Measurements from ENCODE around the gene KIAA1671.
"Not testable (repeated sequence)": the region's sequence is repeated elsewhere in the genome, so short reads cannot be mapped to it uniquely, and the experiment has no call there.

The KIAA1671 gene

DNA sequence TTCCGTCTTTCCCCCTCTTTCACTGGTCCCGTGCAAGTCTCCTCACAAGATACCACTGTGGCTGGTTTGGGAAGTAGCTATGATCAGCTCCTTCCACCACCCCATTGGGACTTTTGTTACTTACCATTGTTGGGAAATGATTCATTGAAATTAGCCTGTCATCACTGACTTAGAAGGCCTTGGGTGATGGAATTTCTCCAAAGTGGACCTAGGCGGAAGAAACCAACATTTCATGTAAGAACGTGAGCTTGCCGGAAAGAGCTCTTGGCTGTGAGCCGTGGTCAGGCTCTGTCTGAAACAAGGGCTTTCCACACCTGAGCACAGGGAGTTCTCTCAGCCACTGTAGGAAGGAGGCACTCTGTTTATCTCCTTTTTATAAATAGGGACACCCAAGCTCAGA is 223.7 kb downstream of the KIAA1671 start:
- DNase-seq (ENCODE audit: low read depth, low spot score): no peak
- no peak overlapping the region for H3K4me3 ChIP-seq (ENCODE audit: insufficient read length, low read depth)
- H3K9ac ChIP-seq (ENCODE audit: insufficient read length, low read depth): no peak overlapping the region
- no peaks in the 10 kb centered on the region for H3K27me3 ChIP-seq (ENCODE audit: insufficient read depth, insufficient read length)
- H3K36me3 ChIP-seq (ENCODE audit: insufficient read depth, insufficient read length, low read length): peaks cover 46% of the 10 kb centered on the region
- TF ChIP-seq SUZ12 (IDR thresholded peaks at IDR 0.05; ENCODE audit: extremely low read depth, insufficient read depth, insufficient read length): no peak
- no peak for TF ChIP-seq YY1 (IDR thresholded peaks at IDR 0.05; ENCODE audit: insufficient read depth, insufficient read length)
- no peak for TF ChIP-seq ZNF274 (IDR thresholded peaks at IDR 0.05; ENCODE audit: low read depth, low read length)
- peaks cover 4% of the 10 kb centered on the region for H3K4me1 ChIP-seq (ENCODE audit: insufficient read depth, insufficient read length)
- no peaks in the 10 kb centered on the region for H3K9me3 ChIP-seq (ENCODE audit: insufficient read depth, low read length)

- DNase-seq (ENCODE audit: low read depth, low spot score): no peak
- H3K4me1 ChIP-seq (ENCODE audit: insufficient read depth, insufficient read length): peaks cover 4% of the 10 kb centered on the region
- TF ChIP-seq YY1 (IDR thresholded peaks at IDR 0.05; ENCODE audit: insufficient read depth, insufficient read length): no peak
- H3K36me3 ChIP-seq (ENCODE audit: insufficient read depth, insufficient read length, low read length): peaks cover 51% of the 10 kb centered on the region
- H3K9ac ChIP-seq (ENCODE audit: insufficient read length, low read depth): no peak overlapping the region
- H3K4me3 ChIP-seq (ENCODE audit: insufficient read length, low read depth): no peak overlapping the region
- no peaks in the 10 kb centered on the region for H3K27me3 ChIP-seq (ENCODE audit: insufficient read depth, insufficient read length)
- H3K9me3 ChIP-seq (ENCODE audit: insufficient read depth, low read length): no peaks in the 10 kb centered on the region
Observed at GRCh38 chr22:25176799-25177198, 224.3 kb downstream of the KIAA1671 start.

DNA sequence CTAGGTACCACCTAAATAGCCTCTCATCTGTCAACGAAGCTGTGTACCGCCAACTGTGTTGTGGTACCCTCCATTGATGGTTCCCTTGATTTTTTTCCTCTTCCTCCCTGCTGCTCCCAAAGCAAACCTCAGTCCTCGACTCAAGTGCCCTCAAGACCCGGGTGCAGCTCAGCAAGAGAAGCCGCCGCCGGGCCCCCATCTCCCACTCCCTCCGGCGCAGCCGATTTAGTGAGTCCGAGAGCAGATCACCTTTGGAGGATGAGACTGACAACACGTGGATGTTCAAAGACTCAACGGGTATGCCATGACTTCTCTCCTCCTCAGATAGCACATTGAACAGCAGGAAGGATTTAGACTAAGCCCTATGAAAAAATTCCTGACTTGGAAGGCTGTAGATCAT is 224.7 kb downstream of the KIAA1671 start:
- H3K9me3 ChIP-seq (ENCODE audit: insufficient read depth, low read length): no peaks in the 10 kb centered on the region
- no peaks in the 10 kb centered on the region for H3K27me3 ChIP-seq (ENCODE audit: insufficient read depth, insufficient read length)
- peaks cover 4% of the 10 kb centered on the region for H3K4me1 ChIP-seq (ENCODE audit: insufficient read depth, insufficient read length)
- no peak overlapping the region for H3K4me3 ChIP-seq (ENCODE audit: insufficient read length, low read depth)
- TF ChIP-seq SUZ12 (IDR thresholded peaks at IDR 0.05; ENCODE audit: extremely low read depth, insufficient read depth, insufficient read length) (no peak), ZNF274 (IDR thresholded peaks at IDR 0.05; ENCODE audit: low read depth, low read length) (no peak), YY1 (IDR thresholded peaks at IDR 0.05; ENCODE audit: insufficient read depth, insufficient read length) (no peak)
- H3K36me3 ChIP-seq (ENCODE audit: insufficient read depth, insufficient read length, low read length): peaks cover 51% of the 10 kb centered on the region
- no peak overlapping the region for H3K9ac ChIP-seq (ENCODE audit: insufficient read length, low read depth)
- no peak for DNase-seq (ENCODE audit: low read depth, low spot score)

- Histone ChIP-seq H3K27me3 (ENCODE audit: insufficient read depth, insufficient read length) (no peaks in the 10 kb centered on the region), H3K4me1 (ENCODE audit: insufficient read depth, insufficient read length) (peaks cover 4% of the 10 kb centered on the region), H3K9ac (ENCODE audit: insufficient read length, low read depth) (no peak overlapping the region), H3K36me3 (ENCODE audit: insufficient read depth, insufficient read length, low read length) (peaks cover 49% of the 10 kb centered on the region), H3K4me3 (ENCODE audit: insufficient read length, low read depth) (no peak overlapping the region), H3K9me3 (ENCODE audit: insufficient read depth, low read length) (no peaks in the 10 kb centered on the region)
- DNase-seq (ENCODE audit: low read depth, low spot score): no peak
- TF ChIP-seq ZNF274 (IDR thresholded peaks at IDR 0.05; ENCODE audit: low read depth, low read length): no peak
- TF ChIP-seq SUZ12 (IDR thresholded peaks at IDR 0.05; ENCODE audit: extremely low read depth, insufficient read depth, insufficient read length): no peak
- TF ChIP-seq YY1 (IDR thresholded peaks at IDR 0.05; ENCODE audit: insufficient read depth, insufficient read length): no peak
Observed at GRCh38 chr22:25177895-25178294, 225.4 kb downstream of the KIAA1671 start.

GRCh38 chr22:25178348-25178747 is 225.8 kb downstream of the KIAA1671 start:
- not testable (repeated sequence) for H3K9ac ChIP-seq (ENCODE audit: insufficient read length, low read depth); H3K4me3 ChIP-seq (ENCODE audit: insufficient read length, low read depth); H3K27me3 ChIP-seq (ENCODE audit: insufficient read depth, insufficient read length)

GRCh38 chr22:25178869-25179631 is 226.5 kb downstream of the KIAA1671 start:
- H3K9ac ChIP-seq (ENCODE audit: insufficient read length, low read depth); H3K27me3 ChIP-seq (ENCODE audit: insufficient read depth, insufficient read length); DNase-seq (ENCODE audit: low read depth, low spot score); H3K4me3 ChIP-seq (ENCODE audit: insufficient read length, low read depth); H3K9me3 ChIP-seq (ENCODE audit: insufficient read depth, low read length); H3K4me1 ChIP-seq (ENCODE audit: insufficient read depth, insufficient read length): not testable (repeated sequence)
- H3K36me3 ChIP-seq (ENCODE audit: insufficient read depth, insufficient read length, low read length): peaks cover 48% of the 10 kb centered on the region

More at GRCh38 chr22:25178348-25178747, 225.8 kb downstream of the KIAA1671 start:
- H3K4me1 ChIP-seq (ENCODE audit: insufficient read depth, insufficient read length); DNase-seq (ENCODE audit: low read depth, low spot score); H3K9me3 ChIP-seq (ENCODE audit: insufficient read depth, low read length): not testable (repeated sequence)
- H3K36me3 ChIP-seq (ENCODE audit: insufficient read depth, insufficient read length, low read length): peaks cover 49% of the 10 kb centered on the region

GRCh38 chr22:25182131-25183110 is 229.9 kb downstream of the KIAA1671 start:
- H3K4me3 ChIP-seq (ENCODE audit: insufficient read length, low read depth): no peak overlapping the region
- H3K4me1 ChIP-seq (ENCODE audit: insufficient read depth, insufficient read length): no peaks in the 10 kb centered on the region
- H3K36me3 ChIP-seq (ENCODE audit: insufficient read depth, insufficient read length, low read length): peaks cover 45% of the 10 kb centered on the region
- H3K9me3 ChIP-seq (ENCODE audit: insufficient read depth, low read length): no peaks in the 10 kb centered on the region
- no peak for DNase-seq (ENCODE audit: low read depth, low spot score)
- H3K9ac ChIP-seq (ENCODE audit: insufficient read length, low read depth): no peak overlapping the region
- H3K27me3 ChIP-seq (ENCODE audit: insufficient read depth, insufficient read length): no peaks in the 10 kb centered on the region
- no peak for TF ChIP-seq ZNF274 (IDR thresholded peaks at IDR 0.05; ENCODE audit: low read depth, low read length)
- no peak for TF ChIP-seq YY1 (IDR thresholded peaks at IDR 0.05; ENCODE audit: insufficient read depth, insufficient read length)
- no peak for TF ChIP-seq SUZ12 (IDR thresholded peaks at IDR 0.05; ENCODE audit: extremely low read depth, insufficient read depth, insufficient read length)
